ENCODE measurements around the gene ARRB1.

Gene ARRB1

DNA sequence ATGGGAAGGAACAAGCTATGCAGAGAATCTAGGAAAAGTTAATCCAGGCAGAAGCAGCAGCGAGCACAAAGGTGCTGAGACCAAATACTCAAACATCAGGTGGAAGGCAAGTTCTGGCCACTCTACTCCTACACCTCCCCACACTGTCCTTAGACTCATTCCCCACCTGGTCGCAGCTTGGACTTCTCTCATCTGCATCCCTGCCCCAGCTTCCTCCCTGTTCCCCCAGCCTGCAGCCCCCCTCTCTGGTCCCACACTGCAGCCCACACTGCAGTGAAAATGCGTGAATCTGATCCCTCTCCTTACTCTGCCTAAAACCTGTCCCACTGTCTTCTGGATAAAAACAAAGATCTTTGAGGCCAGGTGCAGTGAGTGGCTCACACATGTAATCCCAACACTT, 101.8 kb downstream of the ARRB1 start:
- DNase-seq (ENCODE audit: low read depth in 3 of 3), result no peak

DNA sequence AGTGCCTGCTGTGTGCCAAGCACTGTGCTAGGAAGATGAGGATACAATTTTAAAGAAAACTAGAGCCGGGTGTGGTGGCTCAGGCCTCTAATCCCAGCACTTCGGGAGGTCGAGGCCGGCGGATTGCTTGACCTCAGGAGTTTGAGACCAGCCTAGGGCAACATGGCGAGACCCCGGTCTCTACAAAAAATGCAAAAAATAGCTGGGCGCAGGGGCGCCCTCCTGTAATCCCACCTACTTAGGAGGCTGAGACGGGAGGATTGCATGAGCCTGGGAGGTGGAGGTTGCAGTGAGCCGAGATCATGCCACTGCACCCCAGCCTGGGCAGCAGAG, 102.6 kb downstream of the ARRB1 start:
- DNase-seq (ENCODE audit: low read depth in 3 of 3), result no peak

DNA sequence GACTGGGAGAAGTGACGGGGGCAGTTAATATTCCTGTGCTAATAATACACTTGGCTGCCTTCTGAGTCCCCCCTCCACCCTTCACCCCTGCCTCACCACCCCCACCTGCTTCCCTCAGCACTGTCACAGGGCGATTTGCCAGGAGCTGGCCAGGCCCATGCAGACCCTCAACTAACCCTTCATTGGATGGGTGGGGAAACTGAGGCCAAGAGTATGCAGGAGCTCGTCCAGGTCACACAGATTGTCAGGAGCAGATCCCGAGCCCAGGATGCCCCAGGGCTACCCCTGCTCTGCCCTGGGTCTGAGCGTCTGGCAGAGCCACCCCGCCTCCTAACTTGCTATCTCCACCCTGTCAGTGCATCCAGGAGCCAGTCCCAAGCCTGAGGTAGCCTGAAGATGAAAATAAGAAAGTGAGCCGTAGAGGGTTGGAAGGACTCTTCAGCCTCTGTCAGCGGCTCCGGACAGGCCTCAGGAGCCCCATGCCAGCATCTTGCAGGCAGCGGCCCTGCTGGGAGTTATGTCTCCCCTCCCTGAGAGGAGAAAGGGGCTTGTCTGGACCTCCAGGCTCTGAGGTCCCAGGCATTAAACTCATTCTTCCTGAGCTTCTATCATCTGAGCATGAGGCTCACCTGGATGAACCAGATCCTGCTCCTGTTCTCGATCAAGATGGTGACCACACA, 104.7 kb downstream of the ARRB1 start:
- no peak for DNase-seq (ENCODE audit: low read depth in 3 of 3)

DNA sequence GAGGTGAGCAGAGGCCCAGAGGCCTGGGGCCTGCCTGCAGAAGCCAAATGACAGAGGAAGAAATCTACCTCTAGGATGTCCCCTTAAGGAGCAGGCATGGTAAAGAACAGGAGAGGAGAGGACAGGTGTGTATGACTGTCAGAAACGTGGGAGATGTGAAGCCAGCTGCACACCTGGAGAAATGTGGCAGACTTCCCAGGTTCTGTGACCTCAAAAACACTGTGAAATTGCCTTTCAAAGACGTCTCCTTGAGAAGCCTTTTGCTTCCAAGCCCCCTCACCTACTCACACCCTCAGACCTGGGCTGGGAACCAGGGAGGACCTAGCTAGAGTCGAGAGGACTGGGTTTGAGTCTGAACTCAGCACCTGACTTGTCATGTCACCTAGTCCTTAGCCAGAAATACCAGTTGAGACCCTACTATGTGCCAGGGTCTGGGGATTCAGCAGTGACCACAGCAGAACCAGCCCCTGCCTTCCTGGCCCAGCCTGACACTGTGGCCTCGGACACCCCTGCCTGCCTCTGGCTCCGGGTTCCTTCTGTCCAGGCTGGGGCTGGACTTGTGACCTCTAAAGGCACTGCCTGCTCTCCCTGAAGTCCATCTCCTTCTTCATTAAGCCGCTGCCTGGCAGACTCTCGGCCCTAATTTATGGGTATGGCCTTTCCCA, 105.3 kb downstream of the ARRB1 start:
- DNase-seq (ENCODE audit: low read depth in 3 of 3), result no peak

DNA sequence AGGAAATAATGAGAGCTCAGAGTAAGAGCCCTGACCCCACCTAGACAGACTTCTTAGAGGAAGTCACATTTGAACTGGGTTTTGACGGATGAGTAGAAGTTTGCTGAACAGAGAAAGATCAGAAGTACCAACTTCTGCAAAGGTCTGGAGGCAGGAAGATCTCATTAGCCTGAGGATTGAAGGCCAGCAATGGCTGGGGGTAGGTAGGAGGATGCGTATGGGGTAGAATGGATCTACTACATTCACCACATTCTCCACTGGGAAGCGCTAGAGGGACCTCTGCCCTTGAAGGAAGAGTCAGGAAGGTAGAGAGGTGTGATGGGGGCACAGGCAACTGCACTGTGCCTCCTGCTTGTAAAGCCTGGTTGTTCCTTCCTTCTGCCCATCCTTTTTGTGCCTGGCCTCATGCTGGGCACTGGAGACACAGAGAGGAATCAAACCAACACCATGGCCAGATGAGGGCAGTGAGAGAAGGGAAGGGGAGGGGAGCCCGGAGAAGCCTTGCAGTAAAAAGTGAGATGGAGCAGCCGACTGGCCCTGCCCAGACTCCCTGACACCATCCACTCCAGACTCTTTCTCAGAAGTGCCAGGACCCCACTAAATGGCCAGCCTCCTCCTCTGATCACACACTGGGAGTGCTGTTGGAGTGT, 106.0 kb downstream of the ARRB1 start:
- DNase-seq (ENCODE audit: low read depth in 3 of 3), result no peak

DNA sequence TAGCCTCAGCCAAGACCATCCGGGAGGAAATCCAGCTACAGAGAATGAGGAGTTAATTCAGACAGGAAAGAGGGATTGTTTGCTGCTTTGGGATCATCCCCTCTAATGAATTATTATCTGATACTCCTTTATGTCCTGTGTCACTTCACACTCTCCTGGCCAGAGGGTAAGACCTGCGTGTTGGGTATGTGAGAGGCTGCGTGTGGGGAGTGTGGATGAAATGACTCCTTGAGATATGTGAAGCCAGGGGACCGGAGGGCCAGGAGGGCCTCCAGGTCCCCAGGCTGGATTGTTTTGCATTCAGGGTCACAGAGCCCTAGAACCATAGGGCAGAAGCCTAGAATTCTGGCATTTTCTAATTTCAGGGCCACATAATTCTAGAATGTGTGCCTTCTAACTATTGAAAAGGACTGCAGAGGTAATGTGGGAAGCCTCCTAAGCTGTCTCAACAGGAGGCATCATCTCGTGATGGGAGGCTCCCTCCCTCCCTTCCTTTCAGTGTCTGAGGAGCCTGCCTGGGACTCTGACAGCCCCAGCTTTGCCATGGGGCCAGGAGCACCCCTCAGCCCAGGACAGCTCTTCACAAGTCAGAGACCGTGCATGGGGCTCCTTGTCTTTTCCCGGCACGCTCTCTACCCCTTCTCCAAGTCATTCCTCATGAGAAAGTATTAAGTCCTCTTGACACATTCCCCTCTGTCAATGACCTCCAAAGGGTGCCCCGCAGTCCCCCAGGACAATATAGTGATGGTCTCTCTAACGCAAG, 107.2 kb downstream of the ARRB1 start:
- no peak for DNase-seq (ENCODE audit: low read depth in 3 of 3)

DNA sequence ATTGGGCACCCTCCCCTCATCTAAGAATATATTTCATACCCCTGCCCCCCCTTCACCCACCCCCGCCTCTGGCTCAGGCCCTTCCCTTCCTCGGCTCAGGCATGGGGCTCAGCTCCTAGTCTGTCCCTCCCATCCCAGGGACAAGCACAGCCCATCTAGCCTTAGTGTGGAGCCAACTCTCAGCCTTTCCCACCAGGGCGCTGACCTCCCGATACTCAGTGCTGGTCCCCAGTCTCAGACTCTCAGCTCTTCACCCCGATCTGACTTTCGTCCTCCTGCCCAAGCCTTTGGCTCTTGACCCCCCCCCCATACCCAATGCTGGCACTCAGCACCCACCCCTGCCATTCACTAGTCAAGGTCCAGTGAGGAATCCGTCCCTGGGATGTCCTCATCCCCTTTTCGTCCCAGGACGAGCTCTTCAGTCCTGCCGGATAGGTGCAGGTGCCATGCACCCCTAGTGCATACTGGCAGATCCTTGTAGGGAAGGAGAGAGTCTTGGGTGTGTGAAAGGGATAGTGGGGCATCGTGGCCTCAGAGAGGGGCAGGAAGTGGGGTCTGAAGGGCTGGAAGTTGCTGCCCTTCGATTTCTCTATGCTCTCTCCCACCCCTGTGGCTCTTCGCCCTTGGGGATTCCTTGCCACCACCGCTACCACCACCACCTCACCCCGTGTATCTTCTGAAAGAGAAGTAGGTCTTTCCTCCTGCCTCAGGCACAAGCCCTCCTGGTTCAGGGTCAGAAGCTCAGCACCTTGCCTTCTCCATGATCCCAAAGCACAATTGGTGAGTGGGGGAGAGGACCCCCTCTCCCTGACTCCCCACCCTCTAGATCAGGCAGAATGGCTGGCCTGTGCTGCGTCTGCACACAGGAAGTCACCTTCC, 108.5 kb downstream of the ARRB1 start:
- DNase-seq (ENCODE audit: low read depth in 3 of 3), result no peak

DNA sequence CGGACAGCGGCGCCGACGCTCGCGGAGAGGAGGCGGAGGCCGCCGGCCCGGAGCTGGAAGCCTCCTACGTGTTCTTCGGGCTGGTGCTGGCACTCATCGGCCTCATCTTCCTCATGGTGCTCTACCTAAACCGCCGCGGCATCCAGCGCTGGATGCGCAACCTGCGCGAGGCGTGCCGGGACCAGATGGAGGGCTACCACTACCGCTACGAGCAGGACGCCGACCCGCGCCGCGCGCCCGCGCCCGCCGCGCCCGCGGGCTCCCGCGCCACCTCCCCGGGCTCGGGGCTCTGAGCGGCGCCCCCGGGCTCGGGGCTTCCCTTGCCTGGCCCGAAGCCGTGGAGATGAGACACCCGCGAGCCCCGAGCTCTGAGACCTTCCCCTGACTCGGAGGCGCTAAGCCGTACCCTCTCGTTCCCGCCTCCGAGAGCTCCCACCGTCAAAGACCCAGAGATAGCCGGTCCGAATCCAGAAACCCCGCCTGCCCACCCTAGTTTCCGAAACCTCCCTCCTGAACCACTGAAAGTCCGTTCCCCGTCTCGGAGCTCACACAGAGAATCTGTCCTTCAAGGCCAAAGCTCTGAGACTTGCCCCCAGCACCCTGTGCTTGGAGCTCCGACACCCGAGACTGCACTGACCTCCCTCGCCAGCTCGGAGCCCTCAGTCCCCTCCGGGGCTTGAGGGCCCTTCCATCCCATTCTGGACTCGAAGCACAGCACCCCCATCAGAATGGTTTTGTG, 109.4 kb downstream of the ARRB1 start:
- DNase-seq (ENCODE audit: low read depth in 3 of 3), result no peak

DNA sequence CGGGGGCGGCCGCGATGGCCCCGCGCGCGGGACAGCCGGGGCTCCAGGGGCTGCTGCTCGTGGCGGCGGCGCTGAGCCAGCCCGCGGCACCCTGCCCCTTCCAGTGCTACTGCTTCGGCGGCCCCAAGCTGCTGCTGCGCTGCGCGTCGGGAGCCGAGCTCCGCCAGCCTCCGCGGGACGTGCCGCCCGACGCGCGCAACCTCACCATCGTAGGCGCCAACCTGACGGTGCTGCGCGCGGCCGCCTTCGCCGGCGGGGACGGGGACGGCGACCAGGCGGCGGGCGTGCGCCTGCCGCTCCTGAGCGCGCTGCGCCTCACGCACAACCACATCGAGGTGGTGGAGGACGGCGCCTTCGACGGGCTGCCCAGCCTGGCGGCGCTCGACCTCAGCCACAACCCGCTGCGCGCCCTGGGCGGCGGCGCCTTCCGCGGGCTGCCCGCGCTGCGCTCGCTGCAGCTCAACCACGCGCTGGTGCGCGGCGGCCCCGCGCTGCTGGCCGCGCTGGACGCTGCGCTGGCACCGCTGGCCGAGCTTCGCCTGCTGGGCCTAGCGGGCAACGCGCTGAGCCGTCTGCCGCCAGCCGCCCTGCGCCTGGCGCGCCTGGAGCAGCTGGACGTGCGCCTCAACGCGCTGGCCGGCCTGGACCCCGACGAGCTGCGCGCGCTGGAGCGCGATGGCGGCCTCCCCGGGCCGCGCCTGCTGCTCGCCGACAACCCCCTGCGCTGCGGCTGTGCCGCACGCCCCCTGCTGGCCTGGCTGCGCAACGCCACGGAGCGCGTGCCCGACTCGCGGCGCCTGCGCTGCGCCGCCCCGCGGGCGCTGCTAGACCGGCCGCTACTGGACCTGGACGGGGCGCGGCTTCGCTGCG, 110.2 kb downstream of the ARRB1 start:
- DNase-seq (ENCODE audit: low read depth in 3 of 3), result peak; percentile 72 to 84 (median 72)

DNA sequence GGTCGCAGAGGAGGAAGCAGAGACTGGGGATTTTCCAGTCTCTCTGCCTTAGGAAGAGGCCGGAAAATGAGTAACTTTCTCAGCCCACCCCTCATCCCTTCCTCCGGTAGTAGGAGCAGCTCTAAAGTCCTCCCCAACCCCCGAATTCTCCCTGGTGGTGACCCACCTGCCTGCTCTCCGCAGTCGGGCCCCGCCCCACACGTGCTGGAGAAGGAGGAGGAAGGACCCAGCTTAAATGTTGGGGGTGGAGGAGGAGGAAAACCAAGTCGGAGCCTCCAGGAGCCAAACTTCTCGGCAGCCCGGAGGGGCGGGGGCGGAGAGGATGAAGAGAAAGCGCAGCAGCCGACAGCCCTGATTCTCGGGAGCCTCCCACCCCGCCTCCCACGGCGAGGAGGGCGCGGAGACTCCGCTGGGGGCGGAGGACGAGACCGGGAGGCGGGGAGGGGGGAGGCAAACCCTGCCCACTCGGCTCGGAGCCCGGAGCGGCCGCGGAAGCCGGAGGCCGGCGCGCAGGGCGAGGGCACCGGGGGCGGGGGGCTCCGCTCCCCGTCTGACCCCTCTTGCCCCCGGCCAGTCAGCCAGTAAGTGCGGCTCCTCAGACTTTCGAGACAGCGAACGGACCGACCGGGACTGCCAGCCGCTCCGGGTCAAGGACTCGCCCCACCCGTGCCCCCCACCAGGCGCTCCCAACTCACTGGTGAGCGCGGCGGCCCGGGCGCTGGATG, 111.0 kb downstream of the ARRB1 start, which contains the start of gene TPBGL:
TSS of gene TPBGL (plus strand) at position 464 of the 725 bp plus-strand sequence. CDS start 276 bp downstream, outside the sequence.
- peak in 1 of 3 donors; percentile 8 for DNase-seq (ENCODE audit: low read depth in 3 of 3)

DNA sequence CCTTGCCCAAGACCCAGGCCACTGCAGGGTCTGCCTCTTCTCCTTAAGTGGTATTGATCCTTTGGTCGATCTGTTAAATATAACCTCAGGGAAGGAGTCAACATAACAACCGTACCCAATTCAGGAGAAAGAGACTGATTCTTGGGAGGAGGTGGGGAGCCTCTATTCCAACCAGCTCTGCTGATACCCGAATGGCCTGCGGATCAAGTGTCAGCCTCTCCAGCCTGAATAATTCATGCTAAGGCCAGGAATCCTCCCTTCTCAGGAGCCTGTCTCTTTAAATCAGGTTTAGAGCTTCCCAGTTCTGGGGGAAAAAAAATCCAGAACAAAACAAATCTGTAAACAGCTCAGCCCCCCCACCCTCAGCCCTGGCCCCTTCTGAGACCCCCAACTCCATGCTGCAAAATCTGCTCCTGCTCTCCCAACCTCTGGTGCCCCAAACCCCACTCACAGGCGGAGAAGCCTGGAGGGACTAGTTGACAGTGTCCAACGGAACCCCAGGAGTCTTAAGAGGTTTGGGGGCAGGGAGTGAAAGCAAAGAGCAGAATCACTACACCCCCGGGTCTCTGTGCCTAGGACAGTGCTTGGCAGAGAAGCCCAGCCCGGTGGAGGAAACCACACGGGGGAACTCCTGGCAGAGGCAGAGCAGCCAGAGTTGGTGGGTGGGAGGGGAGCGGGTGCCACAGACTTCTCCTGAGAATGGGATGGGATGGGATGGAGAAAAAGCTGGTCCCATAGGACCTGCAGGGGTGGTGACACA, 111.8 kb downstream of the ARRB1 start:
- DNase-seq (ENCODE audit: low read depth in 3 of 3), result no peak

DNA sequence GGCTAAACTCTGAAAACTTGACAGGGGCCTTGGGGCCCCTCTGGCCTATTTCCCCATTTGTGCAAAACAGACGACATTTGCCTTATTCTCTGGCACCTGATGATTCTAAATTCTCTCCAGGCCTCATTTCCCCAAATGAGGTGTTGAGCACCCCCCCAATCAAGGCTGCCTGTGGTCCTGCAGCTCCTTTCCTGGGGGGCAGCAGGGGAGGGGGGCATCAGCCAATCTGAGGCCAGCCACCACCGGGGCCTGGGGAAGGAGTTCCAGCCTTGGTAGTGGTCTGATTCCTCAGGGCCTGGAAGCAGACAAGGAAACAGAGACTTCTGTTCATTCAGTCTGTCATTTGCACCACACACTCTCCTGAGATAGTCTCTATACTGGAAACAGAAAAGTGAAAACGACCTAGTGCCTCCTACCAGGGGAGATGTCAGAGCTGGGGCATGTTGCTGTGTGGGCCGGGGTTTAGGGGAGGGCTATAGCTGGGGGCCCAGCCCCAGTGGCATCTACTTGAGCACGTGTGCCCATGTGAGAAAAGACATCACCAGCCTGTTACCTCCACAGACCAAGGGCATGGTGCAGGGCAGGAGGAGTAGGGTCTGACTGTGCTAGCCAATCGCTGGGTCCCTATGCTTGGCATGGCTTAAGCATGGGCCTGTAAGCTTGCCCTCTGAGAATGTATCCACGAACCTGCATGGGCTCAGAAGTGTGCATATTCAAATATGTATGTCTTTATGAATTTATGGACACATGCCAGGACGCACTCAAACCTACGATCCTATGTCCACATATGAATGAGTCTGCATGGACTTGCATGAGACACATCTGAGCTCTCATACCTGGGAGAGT, 112.6 kb downstream of the ARRB1 start:
- no peak for DNase-seq (ENCODE audit: low read depth in 3 of 3)

DNA sequence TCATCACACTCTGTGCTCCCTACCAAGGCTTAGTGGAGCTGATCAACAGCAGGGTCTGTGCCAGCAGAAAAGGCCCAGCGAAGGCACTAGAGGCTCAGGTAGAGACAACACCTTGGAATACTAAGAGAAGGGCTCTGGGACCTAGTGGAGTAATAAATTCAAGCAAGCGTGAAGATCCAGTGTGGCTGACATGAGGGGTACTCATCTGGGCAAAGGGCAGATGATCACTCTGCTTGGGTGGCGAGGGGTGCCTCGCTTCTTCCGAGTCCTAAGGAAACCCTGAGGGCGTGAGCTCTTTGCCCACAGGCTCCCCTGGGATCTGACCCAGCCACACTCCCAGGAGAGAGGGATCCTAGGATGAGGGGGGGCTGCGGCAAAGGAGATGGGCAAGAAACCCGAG, 114.4 kb downstream of the ARRB1 start:
- DNase-seq (ENCODE audit: low read depth in 3 of 3), result no peak

DNA sequence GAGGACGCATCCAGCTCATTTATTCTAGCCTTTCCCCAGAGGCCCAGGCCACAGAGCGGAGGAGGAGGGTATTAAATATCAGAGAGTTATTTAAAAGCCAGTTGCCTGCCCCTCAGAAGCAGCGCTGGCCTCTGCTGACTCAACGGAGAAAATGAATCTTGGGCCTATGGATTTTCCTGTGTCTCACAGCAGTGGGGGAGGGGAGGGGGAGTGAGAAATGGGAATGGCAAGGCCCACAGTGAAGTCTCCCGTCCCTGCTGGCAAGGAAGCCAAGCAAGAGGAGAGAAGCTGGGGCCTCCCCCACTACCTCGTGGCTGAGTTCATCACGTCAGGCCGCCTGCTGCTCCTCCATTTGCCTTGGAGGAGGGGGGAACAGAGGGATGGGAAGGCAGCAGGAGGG, 115.4 kb downstream of the ARRB1 start:
- DNase-seq (ENCODE audit: low read depth in 3 of 3), result no peak

DNA sequence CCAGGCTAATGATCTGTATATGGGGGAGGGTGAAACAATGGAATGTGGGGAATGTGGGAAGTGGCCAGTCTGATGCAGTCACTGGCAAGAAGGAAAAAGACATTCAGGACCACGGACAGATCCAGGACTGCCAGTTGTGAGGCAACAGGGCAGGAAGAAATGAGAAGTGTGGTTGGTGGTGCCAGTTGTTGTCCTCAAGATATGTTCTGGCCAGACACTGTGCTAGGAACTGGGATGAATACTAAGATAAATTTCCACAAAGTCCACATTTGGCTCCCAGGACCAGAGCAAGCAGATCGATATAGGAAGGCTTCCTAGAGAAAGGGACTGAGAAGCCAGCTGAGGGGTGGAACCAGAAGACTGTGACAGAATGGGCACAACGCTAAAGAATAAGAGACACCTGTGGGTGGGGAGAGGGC, 117.7 kb downstream of the ARRB1 start:
- DNase-seq (ENCODE audit: low read depth in 3 of 3), result peak in 1 of 3 donors; percentile 8

DNA sequence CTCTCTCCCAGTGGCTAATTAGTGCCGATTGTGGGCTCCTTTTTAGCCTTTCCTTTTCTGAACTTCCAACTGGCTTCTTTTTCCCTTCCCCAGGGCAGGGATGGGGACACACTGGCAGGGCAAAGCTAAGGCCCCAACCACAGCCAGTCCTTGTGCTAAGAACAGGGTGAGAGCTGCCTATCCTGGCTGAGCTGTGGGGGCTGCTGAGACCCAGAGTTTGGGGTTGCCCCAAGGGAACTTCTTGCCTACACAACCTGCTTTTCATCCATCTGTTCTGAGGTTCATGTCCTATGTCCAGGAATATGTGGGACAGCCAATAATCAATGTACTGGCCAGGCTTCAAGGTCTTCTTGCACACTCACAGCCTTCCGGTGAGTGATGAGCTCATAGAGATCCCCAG, 120.8 kb downstream of the ARRB1 start:
- no peak for DNase-seq (ENCODE audit: low read depth in 3 of 3)

DNA sequence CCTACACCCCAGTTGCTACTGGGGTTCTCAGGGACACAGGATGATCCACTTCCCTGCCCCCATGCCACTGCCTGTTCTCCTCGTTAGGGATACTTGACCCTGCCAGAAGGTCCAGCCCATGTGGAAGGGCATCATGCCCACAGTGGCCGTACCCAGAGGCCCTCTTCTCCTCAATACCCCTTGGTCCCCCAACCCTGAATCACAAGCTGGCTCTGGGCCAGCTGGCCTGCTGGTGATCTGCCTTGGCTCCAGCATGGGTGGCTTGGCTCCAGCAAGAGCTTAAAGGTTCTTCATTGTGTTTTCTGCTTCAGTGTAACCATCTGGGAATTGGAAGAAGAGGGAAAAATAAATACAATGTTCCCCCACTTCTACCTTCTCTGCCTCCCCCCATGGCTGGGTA, 122.0 kb downstream of the ARRB1 start:
- DNase-seq (ENCODE audit: low read depth in 3 of 3), result no peak

Data from stimulated activated CD4-positive, alpha-beta T cell treated with anti-CD3 and anti-CD28 coated beads, TNF-alpha, amount 100 ng/mL, for 48 hours (primary cell).